CD4-positive, alpha-beta T cell treated with Interleukin-2 at 100 ng/mL for 4 hours (primary cell): ENCODE data around the gene ZBTB45.

Experiments
- DNase-seq: peaks from one replicate; pipeline ENCODE4 v3.0.0-alpha.2; 2020; ENCODE audit warnings: low spot score

ZBTB45 gene

GRCh38 chr19:58538257-58539168 lies 18.9 kb upstream of the ZBTB45 start:
- DNase-seq = peak; percentile 31

- no peak for DNase-seq
Measured at GRCh38 chr19:58536852-58537798, 17.5 kb upstream of the ZBTB45 start.

- no peak for DNase-seq
Measured at GRCh38 chr19:58535857-58536256, 16.2 kb upstream of the ZBTB45 start.

- no peak for DNase-seq
Measured at GRCh38 chr19:58531034-58531840, 11.6 kb upstream of the ZBTB45 start.

GRCh38 chr19:58529405-58529804 lies 9.8 kb upstream of the ZBTB45 start:
- no peak for DNase-seq

GRCh38 chr19:58522709-58523108 lies 3.1 kb upstream of the ZBTB45 start:
- no peak for DNase-seq

- DNase-seq = no peak
Measured at GRCh38 chr19:58521651-58522050, 2.0 kb upstream of the ZBTB45 start.

- no peak for DNase-seq
Measured at GRCh38 chr19:58520257-58520599, 618 bp upstream of the ZBTB45 start.

GRCh38 chr19:58519087-58519354 lies 589 bp downstream of the ZBTB45 start:
- peak; percentile 53 for DNase-seq

GRCh38 chr19:58518256-58519086 lies 1.1 kb downstream of the ZBTB45 start:
- no peak for DNase-seq

GRCh38 chr19:58516964-58517833 lies 2.4 kb downstream of the ZBTB45 start:
- no peak for DNase-seq

- DNase-seq = no peak
Measured at GRCh38 chr19:58516246-58516836, 3.3 kb downstream of the ZBTB45 start.

GRCh38 chr19:58515259-58515658 lies 4.4 kb downstream of the ZBTB45 start:
- DNase-seq = no peak

- DNase-seq = no peak
Measured at GRCh38 chr19:58514564-58515022, 5.0 kb downstream of the ZBTB45 start.

- peak; percentile 95 for DNase-seq
Measured at GRCh38 chr19:58513694-58514563, 5.7 kb downstream of the ZBTB45 start.

- no peak for DNase-seq
Measured at GRCh38 chr19:58513213-58513693, 6.4 kb downstream of the ZBTB45 start.

- no peak for DNase-seq
Measured at GRCh38 chr19:58511353-58512208, 8.0 kb downstream of the ZBTB45 start, which contains the start of gene SLC27A5. TSS of gene SLC27A5 (minus strand) at chr19:58511992. CDS start at chr19:58511955, 37 bp downstream.
